Measurements from ENCODE around the gene CASP7. TPM values are rescaled to one million over a fixed set of nuclear protein-coding genes. Genes with fewer than 3 reads are reported as not detected.

CASP7 gene
- total RNA-seq, 2 donors from 2014 or later = 14.4 to 15.6 TPM

DNA sequence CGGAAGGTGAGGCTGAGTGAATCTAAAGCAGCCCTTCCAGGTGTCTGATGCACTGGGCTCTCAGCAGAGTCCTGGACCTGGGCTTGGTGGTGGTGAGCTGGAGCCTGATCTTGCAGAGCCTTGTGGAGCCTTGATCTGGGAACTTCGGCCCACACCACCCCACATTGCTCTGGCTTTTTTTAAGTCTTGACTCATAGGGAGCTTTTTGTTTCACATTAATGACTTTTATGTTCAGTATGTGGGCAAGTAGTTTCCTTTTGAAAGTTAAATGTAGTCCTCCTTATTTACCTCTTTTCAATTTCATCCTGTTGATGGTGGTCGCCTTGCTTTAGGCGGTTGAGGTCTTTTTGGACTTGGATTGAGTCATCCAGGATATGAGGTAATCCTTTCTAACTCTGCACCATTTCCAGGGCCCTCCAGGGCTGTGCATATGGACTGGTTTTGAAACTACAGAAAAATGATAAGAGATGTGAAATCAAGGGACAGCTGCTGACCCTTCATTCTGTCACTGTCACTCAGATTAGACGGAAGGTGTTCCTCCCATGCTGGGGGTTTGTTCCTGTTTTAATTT, 12.9 kb upstream of the CASP7 start:
- Histone ChIP-seq H3K9ac (ENCODE audit: extremely low read depth, low read length, poor library complexity, severe bottlenecking) (no peak overlapping the region), H3K9me3 (ENCODE audit: control insufficient read depth, low read length) (peaks cover 13% of the 10 kb centered on the region), H3K4me3 (ENCODE audit: low read length) (no peak overlapping the region), H3K27ac (ENCODE audit: low read depth, low read length) (no peak overlapping the region), H3K27me3 (ENCODE audit: control insufficient read depth, insufficient read depth, low read length, poor library complexity, severe bottlenecking) (no peaks in the 10 kb centered on the region), H3K4me1 (ENCODE audit: control insufficient read depth, insufficient read depth, low read length) (no peaks in the 10 kb centered on the region), H3K36me3 (ENCODE audit: control insufficient read depth, insufficient read depth, low read length) (no peaks in the 10 kb centered on the region)
- 80% methylated on average over 5 of the region's 5 CpGs; no CpG with 5 or more reads in 1 of the 2 experiments for WGBS, 2 experiments (ENCODE audit: insufficient coverage in 1 of 2, insufficient read length in 1 of 2)
- H3K27me3 Mint-ChIP-seq (ENCODE audit: insufficient read depth) = peaks cover 10% of the 10 kb centered on the region
- no peak for DNase-seq
- no peaks in the 10 kb centered on the region for H3K36me3 Mint-ChIP-seq (ENCODE audit: low read depth)
- peaks cover 18% of the 10 kb centered on the region for H3K9me3 Mint-ChIP-seq
- TF ChIP-seq, protein P1, sequence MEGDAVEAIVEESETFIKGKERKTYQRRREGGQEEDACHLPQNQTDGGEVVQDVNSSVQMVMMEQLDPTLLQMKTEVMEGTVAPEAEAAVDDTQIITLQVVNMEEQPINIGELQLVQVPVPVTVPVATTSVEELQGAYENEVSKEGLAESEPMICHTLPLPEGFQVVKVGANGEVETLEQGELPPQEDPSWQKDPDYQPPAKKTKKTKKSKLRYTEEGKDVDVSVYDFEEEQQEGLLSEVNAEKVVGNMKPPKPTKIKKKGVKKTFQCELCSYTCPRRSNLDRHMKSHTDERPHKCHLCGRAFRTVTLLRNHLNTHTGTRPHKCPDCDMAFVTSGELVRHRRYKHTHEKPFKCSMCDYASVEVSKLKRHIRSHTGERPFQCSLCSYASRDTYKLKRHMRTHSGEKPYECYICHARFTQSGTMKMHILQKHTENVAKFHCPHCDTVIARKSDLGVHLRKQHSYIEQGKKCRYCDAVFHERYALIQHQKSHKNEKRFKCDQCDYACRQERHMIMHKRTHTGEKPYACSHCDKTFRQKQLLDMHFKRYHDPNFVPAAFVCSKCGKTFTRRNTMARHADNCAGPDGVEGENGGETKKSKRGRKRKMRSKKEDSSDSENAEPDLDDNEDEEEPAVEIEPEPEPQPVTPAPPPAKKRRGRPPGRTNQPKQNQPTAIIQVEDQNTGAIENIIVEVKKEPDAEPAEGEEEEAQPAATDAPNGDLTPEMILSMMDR (conservative IDR thresholded peaks at IDR 0.05) = no peak
- no peaks in the 10 kb centered on the region for H3K4me1 Mint-ChIP-seq
- H3K27ac Mint-ChIP-seq = no peak overlapping the region
- no peak overlapping the region for H3K4me3 Mint-ChIP-seq

DNA sequence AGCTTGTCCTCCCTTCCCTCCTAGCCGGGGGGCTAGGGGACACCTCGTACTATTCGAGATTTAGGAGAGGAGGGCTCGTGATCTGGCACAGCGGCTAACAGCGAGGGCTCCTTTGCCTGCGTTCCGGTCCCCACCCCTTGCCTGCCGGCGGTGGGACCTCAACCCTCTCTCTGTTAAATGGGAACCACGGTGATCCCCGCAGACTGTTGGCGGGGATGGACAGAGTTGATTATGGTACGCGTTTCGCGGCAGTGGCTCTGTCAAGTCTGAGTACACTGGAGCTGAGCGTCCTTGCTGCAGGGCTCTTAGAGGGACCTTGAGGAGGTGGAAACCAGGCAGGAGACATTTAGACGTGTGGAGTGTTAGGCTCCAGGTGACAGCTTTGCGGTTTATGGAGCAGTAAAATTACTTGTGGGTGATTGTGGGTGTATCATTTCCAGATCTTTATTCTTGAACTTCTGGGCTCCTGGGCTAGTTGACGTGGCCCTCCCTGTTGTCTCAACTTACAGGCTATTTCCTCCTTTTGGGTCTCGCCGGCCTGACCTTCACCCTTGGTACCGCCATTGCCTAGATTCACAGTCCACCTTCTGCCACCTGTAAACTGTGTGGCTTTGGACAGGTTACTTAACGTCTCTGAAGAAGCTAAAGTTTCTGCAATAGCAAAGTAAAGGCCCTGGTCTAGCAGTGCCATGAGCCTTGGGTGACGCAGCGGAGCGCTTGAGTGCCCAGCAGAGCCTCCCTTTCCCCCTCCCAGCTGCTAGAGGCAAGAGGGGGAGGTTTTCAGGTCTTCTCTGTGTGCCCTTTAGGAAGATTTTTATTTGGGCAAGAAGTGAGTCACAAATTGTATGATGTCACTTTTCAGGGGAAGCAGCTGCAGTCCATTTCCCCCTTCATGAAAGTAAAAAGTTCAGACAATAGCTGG, 739 bp downstream of the CASP7 start:
- peaks cover 3% of the 10 kb centered on the region for H3K36me3 ChIP-seq (ENCODE audit: control insufficient read depth, insufficient read depth, low read length)
- DNase-seq = no peak
- Mint-ChIP-seq H3K4me1 (peaks cover 10% of the 10 kb centered on the region), H3K4me3 (peak overlapping the region; percentile 91), H3K27ac (peak overlapping the region; percentile 71), H3K36me3 (ENCODE audit: low read depth) (peaks cover 17% of the 10 kb centered on the region), H3K27me3 (ENCODE audit: insufficient read depth) (peaks cover 17% of the 10 kb centered on the region), H3K9me3 (peaks cover 3% of the 10 kb centered on the region)
- WGBS, 2 experiments (ENCODE audit: insufficient coverage in 1 of 2, insufficient read length in 1 of 2) = 6 to 16% methylated on average over 9 to 28 of the region's 28 CpGs
- no peaks in the 10 kb centered on the region for H3K4me1 ChIP-seq (ENCODE audit: control insufficient read depth, insufficient read depth, low read length)
- H3K9me3 ChIP-seq (ENCODE audit: control insufficient read depth, low read length) = peaks cover 5% of the 10 kb centered on the region
- peaks cover 4% of the 10 kb centered on the region for H3K27me3 ChIP-seq (ENCODE audit: control insufficient read depth, insufficient read depth, low read length, poor library complexity, severe bottlenecking)
- TF ChIP-seq, protein P1 (conservative IDR thresholded peaks at IDR 0.05) = no peak
- peak overlapping the region; percentile 82 for H3K9ac ChIP-seq (ENCODE audit: extremely low read depth, low read length, poor library complexity, severe bottlenecking)
- H3K27ac ChIP-seq (ENCODE audit: low read depth, low read length) = no peak overlapping the region
- peak overlapping the region; percentile 97 for H3K4me3 ChIP-seq (ENCODE audit: low read length)

DNA sequence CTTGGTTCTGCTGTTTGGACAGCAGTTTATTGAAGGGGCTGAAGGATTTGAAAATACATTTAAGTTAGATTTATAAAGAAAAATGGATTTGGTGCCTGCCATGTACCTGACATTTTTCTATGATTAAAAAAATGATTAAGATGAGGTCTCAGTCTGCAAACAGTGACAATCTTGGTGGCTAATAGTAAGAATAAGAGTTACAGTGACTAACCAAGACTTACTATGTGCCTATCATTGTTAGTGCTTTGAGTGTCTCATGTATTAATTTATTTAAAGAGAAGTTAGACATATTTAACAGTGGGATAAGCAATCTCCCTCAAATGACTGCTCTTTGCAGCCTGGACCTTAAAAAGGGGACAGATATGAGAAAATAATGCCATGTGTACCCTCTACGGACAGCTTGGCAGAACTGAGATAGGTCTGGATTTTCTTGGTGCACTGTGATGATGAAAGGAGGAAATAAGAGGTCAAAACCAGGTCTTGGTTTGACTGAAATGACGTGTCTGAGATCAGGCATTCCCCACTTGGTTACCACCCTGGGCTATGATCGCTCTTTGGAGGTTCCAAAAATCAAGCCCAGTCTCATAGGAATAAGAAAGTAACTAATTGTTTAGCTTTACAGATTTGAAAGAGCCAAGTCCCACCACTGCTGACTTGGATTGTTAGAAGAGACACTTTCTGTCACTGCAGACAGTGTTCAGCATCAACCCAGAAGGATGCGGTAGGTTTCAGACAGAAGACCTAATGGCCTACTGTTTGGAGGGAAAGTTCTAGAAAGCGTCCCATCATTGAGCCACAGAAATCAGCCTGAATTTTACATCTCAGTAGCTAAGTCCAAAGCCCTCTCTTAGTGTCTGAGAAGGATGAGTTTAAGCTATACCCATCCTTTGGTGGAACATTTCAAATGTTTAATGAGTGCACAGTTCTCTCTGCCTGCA, 2.1 kb downstream of the CASP7 start:
- Histone ChIP-seq H3K4me1 (ENCODE audit: control insufficient read depth, insufficient read depth, low read length) (no peaks in the 10 kb centered on the region), H3K36me3 (ENCODE audit: control insufficient read depth, insufficient read depth, low read length) (peaks cover 3% of the 10 kb centered on the region), H3K9me3 (ENCODE audit: control insufficient read depth, low read length) (peaks cover 7% of the 10 kb centered on the region), H3K27me3 (ENCODE audit: control insufficient read depth, insufficient read depth, low read length, poor library complexity, severe bottlenecking) (peaks cover 4% of the 10 kb centered on the region), H3K27ac (ENCODE audit: low read depth, low read length) (no peak overlapping the region), H3K4me3 (ENCODE audit: low read length) (no peak overlapping the region), H3K9ac (ENCODE audit: extremely low read depth, low read length, poor library complexity, severe bottlenecking) (no peak overlapping the region)
- WGBS, 2 experiments (ENCODE audit: insufficient coverage in 1 of 2, insufficient read length in 1 of 2) = 95 to 100% methylated on average over 3 to 5 of the region's 5 CpGs
- Mint-ChIP-seq H3K36me3 (ENCODE audit: low read depth) (peaks cover 18% of the 10 kb centered on the region), H3K4me1 (peaks cover 10% of the 10 kb centered on the region), H3K27me3 (ENCODE audit: insufficient read depth) (peaks cover 14% of the 10 kb centered on the region), H3K27ac (no peak overlapping the region), H3K4me3 (peak overlapping the region; percentile 91), H3K9me3 (peaks cover 3% of the 10 kb centered on the region)
- TF ChIP-seq, protein P1 (conservative IDR thresholded peaks at IDR 0.05) = no peak
- no peak for DNase-seq

Data from endodermal cell (in vitro differentiated cells).